ENCODE results near the gene KIAA1217. TPM values are rescaled to one million over a fixed set of nuclear protein-coding genes. Genes with fewer than 3 reads are reported as not detected.

KIAA1217 gene
- total RNA-seq, 2 donors from 2014 or later, result 92.5 to 188 TPM

DNA sequence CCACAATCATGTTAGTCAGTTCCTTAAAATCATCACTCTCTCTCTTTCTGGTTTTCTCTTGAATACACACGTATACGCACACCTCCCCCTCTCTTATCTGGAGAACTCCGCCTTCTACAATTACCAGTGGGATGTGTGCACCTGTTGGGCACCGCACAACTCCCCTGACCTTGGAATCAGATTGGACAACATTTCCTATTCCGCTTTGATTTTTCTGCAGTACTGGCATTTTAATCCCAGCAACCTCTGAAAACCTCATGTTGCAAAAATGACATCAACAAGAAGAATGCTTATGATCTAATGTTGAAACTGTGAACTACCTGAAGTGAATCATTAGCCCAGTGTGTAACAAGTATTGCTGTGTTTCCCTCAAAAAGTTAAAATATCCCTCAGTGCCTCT lies 109.6 kb downstream of the KIAA1217 start:
- 91% methylated on average over 5 of the region's 5 CpGs for WGBS
- no peak for DNase-seq (ENCODE audit: low spot score)
- TF ChIP-seq POLR2AphosphoS5 (IDR thresholded peaks at IDR 0.05), result no peak
- TF ChIP-seq POLR2A (IDR thresholded peaks at IDR 0.05), result no peak
- TF ChIP-seq, protein P1, sequence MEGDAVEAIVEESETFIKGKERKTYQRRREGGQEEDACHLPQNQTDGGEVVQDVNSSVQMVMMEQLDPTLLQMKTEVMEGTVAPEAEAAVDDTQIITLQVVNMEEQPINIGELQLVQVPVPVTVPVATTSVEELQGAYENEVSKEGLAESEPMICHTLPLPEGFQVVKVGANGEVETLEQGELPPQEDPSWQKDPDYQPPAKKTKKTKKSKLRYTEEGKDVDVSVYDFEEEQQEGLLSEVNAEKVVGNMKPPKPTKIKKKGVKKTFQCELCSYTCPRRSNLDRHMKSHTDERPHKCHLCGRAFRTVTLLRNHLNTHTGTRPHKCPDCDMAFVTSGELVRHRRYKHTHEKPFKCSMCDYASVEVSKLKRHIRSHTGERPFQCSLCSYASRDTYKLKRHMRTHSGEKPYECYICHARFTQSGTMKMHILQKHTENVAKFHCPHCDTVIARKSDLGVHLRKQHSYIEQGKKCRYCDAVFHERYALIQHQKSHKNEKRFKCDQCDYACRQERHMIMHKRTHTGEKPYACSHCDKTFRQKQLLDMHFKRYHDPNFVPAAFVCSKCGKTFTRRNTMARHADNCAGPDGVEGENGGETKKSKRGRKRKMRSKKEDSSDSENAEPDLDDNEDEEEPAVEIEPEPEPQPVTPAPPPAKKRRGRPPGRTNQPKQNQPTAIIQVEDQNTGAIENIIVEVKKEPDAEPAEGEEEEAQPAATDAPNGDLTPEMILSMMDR (IDR thresholded peaks at IDR 0.05), result no peak

DNA sequence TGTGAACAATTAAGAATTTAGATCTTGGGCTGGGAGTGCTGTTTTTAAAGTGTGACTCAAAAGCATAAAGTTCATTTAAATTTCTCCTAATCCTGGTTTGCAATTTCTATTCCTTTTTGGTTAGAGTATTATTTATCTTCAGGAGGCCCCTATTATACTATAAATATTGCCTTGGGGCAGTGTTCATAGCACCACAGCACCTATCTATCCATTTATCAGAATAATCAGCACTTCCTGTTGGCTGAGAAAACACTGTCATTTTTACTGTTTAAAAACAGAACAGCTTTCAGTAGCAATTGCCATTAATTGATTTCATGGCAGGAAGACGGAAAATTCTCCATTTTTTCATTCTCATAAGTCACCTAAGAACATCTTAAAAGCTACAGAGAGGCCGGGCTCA lies 111.4 kb downstream of the KIAA1217 start:
- H3K4me1 ChIP-seq (replicated peaks), result no peaks in the 10 kb centered on the region
- H3K27me3 ChIP-seq (replicated peaks; ENCODE audit: insufficient read depth), result no peaks in the 10 kb centered on the region
- no peaks in the 10 kb centered on the region for H3K36me3 ChIP-seq
- DNase-seq (ENCODE audit: low spot score), result no peak
- TF ChIP-seq POLR2A (IDR thresholded peaks at IDR 0.05) (no peak), POLR2AphosphoS5 (IDR thresholded peaks at IDR 0.05) (no peak)
- TF ChIP-seq, protein P1 (IDR thresholded peaks at IDR 0.05), result no peak
- no peak overlapping the region for H3K4me3 ChIP-seq
- H3K27ac ChIP-seq, result no peak overlapping the region
- intact Hi-C loops (cut with DNase I), result no loop called here
- no peaks in the 10 kb centered on the region for H3K9me3 ChIP-seq
- 40% methylated on average over 2 of the region's 2 CpGs for WGBS

More for the DNA sequence above, 109.6 kb downstream of the KIAA1217 start:
- H3K27me3 ChIP-seq (replicated peaks; ENCODE audit: insufficient read depth), result no peaks in the 10 kb centered on the region
- H3K4me3 ChIP-seq, result no peak overlapping the region
- no peaks in the 10 kb centered on the region for H3K4me1 ChIP-seq (replicated peaks)
- H3K36me3 ChIP-seq, result no peaks in the 10 kb centered on the region
- intact Hi-C loops (cut with DNase I), result no loop called here
- no peak overlapping the region for H3K27ac ChIP-seq
- no peaks in the 10 kb centered on the region for H3K9me3 ChIP-seq

DNA sequence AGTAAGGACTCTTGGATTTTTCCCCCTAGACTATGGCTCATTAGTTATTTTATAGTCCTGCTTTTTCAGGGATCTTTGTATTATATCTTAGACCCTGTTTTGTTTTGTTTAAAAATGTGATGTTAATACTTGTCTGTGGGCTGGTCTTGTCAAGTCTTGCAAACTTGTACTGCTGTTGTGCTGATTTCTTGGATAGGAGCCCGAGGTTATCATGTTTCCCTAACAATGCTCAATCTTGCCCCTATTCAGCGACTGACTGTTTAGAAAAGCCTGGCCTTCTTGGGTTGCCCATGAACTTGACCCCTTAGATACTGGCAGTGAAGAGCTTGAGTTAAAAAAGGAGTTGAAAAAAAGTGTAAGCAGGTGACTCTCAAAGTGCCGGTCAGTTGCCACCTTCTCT lies 115.7 kb downstream of the KIAA1217 start:
- Histone ChIP-seq H3K36me3 (no peaks in the 10 kb centered on the region), H3K4me3 (no peak overlapping the region), H3K4me1 (replicated peaks) (no peaks in the 10 kb centered on the region), H3K9me3 (no peaks in the 10 kb centered on the region), H3K27ac (peak overlapping the region; percentile 49 to 51), H3K27me3 (replicated peaks; ENCODE audit: insufficient read depth) (no peaks in the 10 kb centered on the region)
- intact Hi-C loops (cut with DNase I), result no loop called here
- DNase-seq (ENCODE audit: low spot score), result peak; percentile 57
- TF ChIP-seq POLR2AphosphoS5 (IDR thresholded peaks at IDR 0.05) (peak; percentile 30), POLR2A (IDR thresholded peaks at IDR 0.05) (no peak)
- TF ChIP-seq, protein P1 (IDR thresholded peaks at IDR 0.05), result no peak
- 37% methylated on average over 3 of the region's 3 CpGs for WGBS

DNA sequence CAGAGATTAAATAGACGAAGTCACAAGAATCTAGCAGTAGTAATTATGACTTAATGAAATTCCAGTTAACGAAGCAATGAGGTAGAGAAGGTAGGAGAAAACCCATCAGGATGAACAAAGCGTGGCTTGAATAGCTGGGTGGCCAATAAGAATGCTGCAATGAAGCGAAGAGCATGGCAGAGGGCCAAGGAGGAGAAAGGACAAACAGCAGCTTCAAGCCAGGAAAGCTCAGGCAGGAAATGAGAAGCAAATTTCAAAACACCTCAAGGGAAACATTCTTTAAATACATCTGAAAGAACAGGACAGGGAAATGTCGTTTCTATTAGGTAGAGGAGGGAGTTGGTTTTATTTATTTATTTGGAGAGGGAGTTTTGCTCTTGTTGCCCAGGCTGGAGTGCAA lies 122.5 kb downstream of the KIAA1217 start:
- intact Hi-C loops (cut with DNase I), result loop anchor here (10.0 kb wide), 1 partner anchor 57 kb away; no protein-coding TSS in a partner anchor
- H3K4me3 ChIP-seq, result no peak overlapping the region
- TF ChIP-seq, protein P1 (IDR thresholded peaks at IDR 0.05), result peak in 1 of 4 experiments; percentile 2
- TF ChIP-seq POLR2A (IDR thresholded peaks at IDR 0.05) (no peak), POLR2AphosphoS5 (IDR thresholded peaks at IDR 0.05) (peak; percentile 82)
- H3K9me3 ChIP-seq, result no peaks in the 10 kb centered on the region
- H3K27ac ChIP-seq, result peak overlapping the region; percentile 57 to 59
- H3K27me3 ChIP-seq (replicated peaks; ENCODE audit: insufficient read depth), result no peaks in the 10 kb centered on the region
- peak; percentile 91 for DNase-seq (ENCODE audit: low spot score)
- H3K4me1 ChIP-seq (replicated peaks), result no peaks in the 10 kb centered on the region
- WGBS, result 27% methylated on average over 5 of the region's 5 CpGs
- H3K36me3 ChIP-seq, result no peaks in the 10 kb centered on the region

DNA sequence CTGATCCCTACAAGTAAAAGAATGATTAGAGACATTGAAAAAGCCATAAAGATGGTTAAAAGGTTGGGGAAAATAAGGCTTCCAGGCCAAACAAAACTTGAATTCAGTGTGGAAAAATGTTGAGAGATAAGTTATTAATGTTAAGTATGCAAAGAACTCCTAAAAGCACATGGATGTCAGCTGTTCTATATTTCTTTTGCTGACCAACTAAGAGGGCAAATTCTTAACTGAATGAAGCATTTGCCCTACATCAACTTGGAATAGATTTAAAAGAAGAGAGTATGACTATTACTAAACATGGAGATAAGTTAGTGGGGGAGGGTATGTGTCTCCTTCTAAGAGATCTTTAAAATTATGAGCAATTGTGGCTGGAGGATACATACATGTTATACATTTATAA lies 124.8 kb downstream of the KIAA1217 start:
- Histone ChIP-seq H3K36me3 (no peaks in the 10 kb centered on the region), H3K27ac (no peak overlapping the region), H3K9me3 (no peaks in the 10 kb centered on the region), H3K4me3 (no peak overlapping the region), H3K27me3 (replicated peaks; ENCODE audit: insufficient read depth) (no peaks in the 10 kb centered on the region), H3K4me1 (replicated peaks) (no peaks in the 10 kb centered on the region)
- DNase-seq (ENCODE audit: low spot score), result no peak
- TF ChIP-seq POLR2A (IDR thresholded peaks at IDR 0.05) (no peak), POLR2AphosphoS5 (IDR thresholded peaks at IDR 0.05) (no peak)
- TF ChIP-seq, protein P1 (IDR thresholded peaks at IDR 0.05), result no peak
- intact Hi-C loops (cut with DNase I), result loop anchor here (10.0 kb wide), 1 partner anchor 59 kb away; no protein-coding TSS in a partner anchor

Data from prostate gland (tissue), 2 donors.